GM21423 (cell line): ENCODE results near the gene EDDM3A.
"Not testable (repeated sequence)": the region's sequence is repeated elsewhere in the genome, so short reads cannot be mapped to it uniquely, and the experiment has no call there.

ENCODE experiments used
- ATAC-seq: cut with Tn5 transposase; IDR thresholded peaks from one replicate; pipeline ENCODE4 v1.9.1; 2021; ENCODE audit warnings: mild to moderate bottlenecking, moderate library complexity; ENCODE audit not compliant: unreplicated experiment

The EDDM3A gene

GRCh38 chr14:20745571-20746358 is at the start of gene EDDM3A:
Gene EDDM3A, plus strand, starts transcription at chr14:20745887. Its CDS starts 1,694 bp downstream, at chr14:20747581.
- no peak for ATAC-seq

DNA sequence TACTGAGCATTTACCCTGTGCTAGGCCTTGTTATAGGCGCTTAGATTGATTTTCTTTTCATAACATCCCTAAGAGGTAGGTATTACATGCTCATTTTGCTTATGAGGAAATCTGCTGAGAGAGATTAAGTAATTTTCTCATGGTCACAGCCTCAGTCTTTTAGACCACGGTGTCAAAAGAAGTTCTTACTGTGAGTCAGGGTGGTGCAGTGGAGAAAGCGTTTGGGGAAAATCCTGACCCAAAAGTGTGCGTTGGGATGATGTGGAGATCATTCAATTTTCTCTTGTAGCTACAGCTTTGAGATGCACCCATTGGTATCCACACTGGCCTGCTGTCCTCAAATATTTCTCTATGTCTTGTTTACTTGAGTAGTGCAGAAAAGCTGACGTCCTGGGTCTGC is 48.9 kb upstream of the EDDM3A start:
- no peak for ATAC-seq

- ATAC-seq, result no peak
Observed at GRCh38 chr14:20697273-20698017, 48.2 kb upstream of the EDDM3A start.

DNA sequence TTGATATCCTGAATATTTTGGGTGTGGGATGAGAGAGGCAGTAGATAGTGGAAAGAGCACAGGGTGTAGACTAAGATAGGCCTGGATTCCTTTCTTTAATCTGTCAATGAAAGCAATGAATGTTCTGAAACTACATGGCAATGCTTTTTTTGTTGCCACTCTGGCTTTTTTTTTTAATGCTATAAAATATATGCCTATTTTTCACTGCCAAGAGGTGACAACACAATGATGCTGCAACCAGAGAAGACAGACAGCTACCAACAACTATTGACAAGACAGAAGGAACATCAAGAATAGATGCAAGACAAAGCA is 47.7 kb upstream of the EDDM3A start:
- ATAC-seq, result no peak

DNA sequence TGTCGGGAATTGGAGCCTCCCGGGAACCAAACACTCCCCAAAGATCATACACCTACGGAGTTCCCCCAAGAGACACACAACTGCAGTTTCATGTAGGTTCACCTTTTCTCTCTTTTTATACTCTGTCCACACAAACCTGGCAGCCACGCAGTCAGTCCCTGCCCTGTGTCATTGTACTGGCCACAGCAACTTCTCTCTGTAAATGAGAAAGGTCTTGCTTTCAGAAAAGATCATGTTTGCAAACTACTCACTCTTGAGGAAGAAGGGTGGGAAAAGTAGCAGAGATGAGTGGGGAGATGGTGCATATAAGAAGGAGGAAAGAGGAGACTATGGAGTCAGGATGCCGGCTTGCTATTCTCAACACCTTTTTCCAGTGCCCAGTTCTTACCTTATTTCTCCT is 46.8 kb upstream of the EDDM3A start:
- no peak for ATAC-seq

GRCh38 chr14:20699931-20700330 is 45.8 kb upstream of the EDDM3A start:
- ATAC-seq, result no peak

GRCh38 chr14:20700965-20701364 is 44.7 kb upstream of the EDDM3A start:
- ATAC-seq, result not testable (repeated sequence)

DNA sequence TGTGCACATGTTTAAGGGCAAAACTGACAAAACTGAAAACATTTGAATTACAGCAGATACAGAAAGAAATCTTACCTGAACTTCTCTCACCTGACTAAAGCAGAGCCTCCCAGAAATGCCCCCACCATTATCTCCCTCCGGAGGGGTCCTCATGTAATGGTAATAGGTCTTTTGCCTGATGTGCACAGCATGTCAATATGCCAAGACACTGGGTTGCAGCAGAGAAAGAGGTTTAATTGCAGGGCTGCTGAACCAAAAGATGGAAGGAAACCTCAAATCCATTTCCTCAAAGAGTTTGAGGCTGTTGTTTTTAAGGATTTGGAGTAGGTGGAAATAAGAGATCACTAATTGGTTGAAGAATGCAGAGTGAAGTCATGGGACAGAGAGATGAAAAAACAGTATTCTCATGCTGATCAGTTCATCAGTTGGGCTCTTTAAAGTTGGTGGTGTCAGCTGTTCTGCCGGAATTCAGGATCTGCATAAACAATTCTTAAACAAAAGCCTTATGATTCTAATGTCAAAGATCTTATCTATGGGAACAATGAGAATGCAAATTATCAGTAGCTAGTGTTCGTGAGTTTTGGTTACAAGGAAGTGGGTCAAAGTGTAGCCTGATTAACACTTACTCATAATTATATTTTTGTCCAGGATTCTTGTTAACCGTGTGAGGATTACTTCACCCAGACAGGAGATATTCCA is 38.9 kb upstream of the EDDM3A start:
- ATAC-seq, result no peak

- no peak for ATAC-seq
Observed at GRCh38 chr14:20707622-20708021, 38.1 kb upstream of the EDDM3A start.

DNA sequence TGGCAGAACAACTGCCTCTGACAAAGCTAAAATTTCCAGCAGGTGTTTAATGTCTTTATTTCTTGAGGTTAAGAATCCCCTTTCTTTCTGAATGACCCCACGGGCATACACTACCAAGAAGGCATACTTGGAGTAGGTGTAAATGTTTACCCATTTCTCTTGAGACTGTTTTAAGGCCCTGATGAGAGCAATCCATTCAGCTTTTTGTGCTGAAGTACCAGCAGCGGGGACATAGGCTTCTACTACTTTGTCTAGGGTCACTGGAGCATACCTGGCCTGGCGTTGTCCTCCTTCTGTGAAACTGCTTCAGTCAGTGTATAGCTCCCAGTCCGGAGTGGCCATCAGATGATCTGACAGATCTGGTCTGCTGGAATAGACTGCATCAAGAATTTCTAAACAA is 34.4 kb upstream of the EDDM3A start:
- no peak for ATAC-seq

GRCh38 chr14:20711685-20712084 is 34.0 kb upstream of the EDDM3A start:
- no peak for ATAC-seq

- ATAC-seq, result no peak
Observed at GRCh38 chr14:20712904-20713303, 32.8 kb upstream of the EDDM3A start.

- ATAC-seq, result no peak
Observed at GRCh38 chr14:20714593-20715250, 31.0 kb upstream of the EDDM3A start.

DNA sequence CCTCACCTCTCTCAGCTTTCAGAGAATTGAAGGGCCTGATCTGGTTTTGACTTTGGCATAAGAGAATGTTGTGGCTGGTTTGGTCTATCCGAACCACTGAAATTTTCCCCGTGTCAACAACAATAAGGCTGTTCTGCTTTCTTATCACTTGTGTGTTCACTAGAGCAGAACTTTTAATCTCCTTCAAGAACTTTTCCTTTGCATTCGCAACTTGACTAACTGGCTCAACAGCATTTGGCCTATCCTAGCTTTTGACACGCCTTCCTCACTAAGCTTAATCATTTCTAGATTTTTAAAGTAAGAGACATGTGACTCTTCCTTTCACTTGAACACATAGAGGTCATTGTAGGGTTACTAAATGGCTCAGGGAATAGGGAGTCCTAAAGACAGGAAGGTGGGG is 25.9 kb upstream of the EDDM3A start:
- no peak for ATAC-seq

DNA sequence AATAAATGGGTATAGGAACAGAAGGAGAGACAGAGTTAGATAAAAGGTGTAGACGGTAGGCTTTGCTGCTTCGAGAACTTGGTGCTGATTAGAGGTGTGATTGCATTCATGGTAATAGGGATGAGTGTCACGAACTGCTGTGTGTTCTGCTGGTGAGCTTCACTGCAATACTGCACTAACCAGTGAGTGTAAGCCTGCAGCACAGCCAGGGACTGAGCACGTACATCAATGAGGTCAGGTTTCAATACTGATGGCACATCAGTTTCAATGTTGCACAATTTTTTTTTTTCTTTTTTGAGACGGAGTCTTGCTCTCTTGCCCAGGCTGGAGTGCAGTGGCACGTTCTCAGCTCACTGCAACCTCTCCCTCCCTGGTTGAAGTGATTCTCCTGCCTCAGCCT is 24.9 kb upstream of the EDDM3A start:
- no peak for ATAC-seq

GRCh38 chr14:20722016-20722415 is 23.7 kb upstream of the EDDM3A start:
- ATAC-seq, result no peak

DNA sequence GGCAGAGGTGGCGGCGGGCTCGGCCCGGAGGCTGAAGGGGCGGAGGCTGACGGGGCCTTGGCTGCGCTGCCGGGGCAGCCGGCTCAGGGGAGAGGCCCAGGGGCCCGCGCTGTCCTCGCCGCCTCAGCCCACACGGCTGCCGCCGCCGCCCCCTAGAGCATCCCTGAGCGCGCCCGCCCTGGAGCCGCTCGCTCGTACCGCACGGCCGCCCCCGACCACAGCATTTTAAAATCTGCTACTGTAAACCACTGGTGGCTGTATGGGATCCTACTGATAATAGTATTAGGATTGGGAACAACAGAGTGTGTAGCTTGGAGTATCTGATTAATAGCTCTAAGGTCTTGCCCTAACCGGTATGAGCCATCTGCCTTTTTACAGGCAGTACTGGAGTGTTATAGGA is 22.2 kb upstream of the EDDM3A start:
- ATAC-seq, result no peak

- not testable (repeated sequence) for ATAC-seq
Observed at GRCh38 chr14:20726121-20726520, 19.6 kb upstream of the EDDM3A start.

- no peak for ATAC-seq
Observed at GRCh38 chr14:20726531-20726930, 19.2 kb upstream of the EDDM3A start.

DNA sequence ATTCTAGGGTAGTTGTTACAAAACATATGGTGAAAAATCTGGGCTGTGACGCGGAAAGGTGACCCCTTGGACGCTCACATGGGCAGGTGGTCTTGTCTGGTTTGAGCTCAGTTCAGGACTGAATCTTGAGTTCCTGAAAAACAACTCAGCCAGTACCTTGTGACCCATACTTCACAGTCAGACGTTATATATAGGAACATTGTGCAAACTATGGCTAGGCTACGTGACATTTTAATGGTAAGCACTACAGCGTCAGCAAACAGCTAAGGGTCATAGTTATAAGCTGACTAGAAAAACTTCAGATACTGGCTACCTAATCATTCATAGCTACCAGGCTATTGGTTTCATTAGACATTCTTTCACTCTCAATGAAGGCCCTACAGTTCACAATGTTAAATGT is 14.8 kb upstream of the EDDM3A start:
- ATAC-seq, result no peak

GRCh38 chr14:20732477-20732876 is 13.2 kb upstream of the EDDM3A start:
- no peak for ATAC-seq
